Right lobe of liver (tissue), 6 donors: ENCODE data around the gene CYREN. TPM values are rescaled to one million over a fixed set of nuclear protein-coding genes. Genes with fewer than 3 reads are reported as not detected.

ENCODE experiments used
- ATAC-seq, 4 donors: fragments of 200-7000 bp; cut with Tn5 transposase; one replicate each; pipeline ENCODE4 v1.9.1; 2020; ENCODE audit warnings: mild to moderate bottlenecking in 4 of 4, moderate library complexity in 4 of 4
- DNase-seq, 3 donors: peaks; one replicate each; pipeline ENCODE4 v3.0.0-alpha.2; 2020
- H3K27ac ChIP-seq, 3 donors: fragments of 200-600 bp; one replicate each; pipeline ENCODE4 v1.8.0; 2022
- H3K27me3 ChIP-seq, 2 donors: fragments of 200-600 bp; one replicate each; pipeline ENCODE4 v1.8.0; 2022
- H3K36me3 ChIP-seq, 4 donors: fragments of 200-600 bp; sonication (generic) in 1 of 4; one replicate each; pipeline versions ENCODE4 v1.5.1 to v1.8.0; 2017 to 2022; ENCODE audit warnings: control low read depth in 1 of 4
- H3K4me1 ChIP-seq, 4 donors: fragments of 200-600 bp; sonication (generic) in 1 of 4; one replicate each; pipeline versions ENCODE4 v1.5.1 to v1.8.0; 2017 to 2022; ENCODE audit warnings: control low read depth in 1 of 4
- H3K4me3 ChIP-seq, 3 donors: fragments of 200-600 bp; one replicate each; pipeline ENCODE4 v1.8.0; 2022
- H3K9me3 ChIP-seq, 4 donors: fragments of 200-600 bp; sonication (generic) in 1 of 4; one replicate each; pipeline versions ENCODE4 v1.5.1 to v1.8.0; 2017 to 2022; ENCODE audit warnings: control low read depth in 1 of 4
- CTCF ChIP-seq, 4 donors: fragments of 200-600 bp in 3 of 4; fragments of 450-650 bp in 1 of 4; IDR thresholded peaks; one replicate each; pipeline versions ENCODE4 v1.5.1 to v1.8.0; 2016 to 2022; ENCODE audit warnings: antibody characterized with exemption in 4 of 4, mild to moderate bottlenecking in 2 of 4
- POLR2A ChIP-seq: fragments of 450-650 bp; IDR thresholded peaks from one replicate; pipeline ENCODE4 v1.6.1; 2017; ENCODE audit warnings: antibody characterized with exemption, mild to moderate bottlenecking
- WGBS: methylation state at CpG from one replicate; pipeline ENCODE4 v1.1.6; 2018; ENCODE audit warnings: low coverage, low lambda C conversion rate; ENCODE audit not compliant: insufficient coverage; ENCODE audit errors: missing lambda C conversion rate; 5-methylcytosine and 5-hydroxymethylcytosine counted together
- intact Hi-C, 2 donors: fragments of 100-400 bp; cut with DNase I; formaldehyde crosslinking; loops; one replicate each; pipeline versions ENCODE4 v1.11.2 to v1.14.1; 2022
- total RNA-seq, 6 experiments: library from RNA; depleted of rRNA in 2 of 6; stranded (reverse); fragments of >200 nt in 2 of 6; fragmentation: NEBNext Ultra II Directional in 3 of 6; extraction: Animal tissue kit (Norgen Biotek cat#: 25700) in 3 of 6; gene quantifications; one replicate each; pipeline versions ENCODE4 v1.1.0 to v1.2.4, GENCODE V29; 2016 to 2023
- donor health status: DM: no; HTN: yes; CAD: no.
- donor health status: DM: no; HTN: no; CAD: no.
- donor health status: DM: no; HTN: no; CAD: no.
- donor health status: DM: no; HTN: yes; CAD: no.
- donor health status: DM: no; HTN: yes; CAD: no.

Gene CYREN
- total RNA-seq, 6 experiments from 2014 or later = 11.5 to 17.1 (median 15.0) TPM

GRCh38 chr7:135195156-135195555, 24.6 kb upstream of the CYREN start:
- no peaks in the 10 kb centered on the region for H3K9me3 ChIP-seq
- TF ChIP-seq CTCF (IDR thresholded peaks at IDR 0.05) (no peak), POLR2A (no peak)
- intact Hi-C loops = no loop called here
- peaks cover 4 to 61% (median 6%) of the 10 kb centered on the region in 4 donors for H3K36me3 ChIP-seq
- no peak for DNase-seq
- WGBS = 97% methylated on average over 4 of the region's 4 CpGs
- no peak overlapping the region for H3K27ac ChIP-seq
- H3K4me1 ChIP-seq = no peaks in the 10 kb centered on the region
- H3K4me3 ChIP-seq = no peak overlapping the region
- no peak for ATAC-seq
- H3K27me3 ChIP-seq = no peaks in the 10 kb centered on the region

DNA sequence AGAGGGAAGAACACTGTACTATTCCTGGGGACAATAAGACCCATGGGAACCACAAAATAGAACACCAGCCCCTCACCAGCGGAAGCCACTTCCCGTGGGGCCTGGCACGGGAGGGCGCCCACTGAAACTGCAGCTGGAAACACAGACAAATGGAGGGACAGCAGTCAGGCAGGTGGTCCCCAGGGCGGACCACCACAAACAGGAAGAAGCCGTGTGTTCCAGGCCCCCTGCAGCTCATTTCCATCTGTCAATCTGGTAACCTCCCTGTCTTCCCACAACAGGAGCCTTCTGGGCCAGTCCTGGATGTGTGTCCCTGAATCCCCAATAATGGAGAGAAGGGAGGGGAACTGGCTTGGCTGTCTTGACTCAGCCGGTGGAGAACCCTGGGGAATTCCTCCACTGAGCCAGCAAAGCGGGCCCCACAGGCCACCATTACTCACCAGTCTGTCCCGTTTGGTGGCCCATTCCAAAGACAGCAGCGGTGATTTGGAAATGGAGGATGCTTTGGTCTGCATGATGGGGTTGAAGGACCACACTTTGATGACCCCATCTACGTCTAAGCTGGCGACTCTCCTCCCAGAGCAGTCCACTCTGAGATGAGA, 24.1 kb upstream of the CYREN start:
- no peak for TF ChIP-seq POLR2A
- TF ChIP-seq CTCF (IDR thresholded peaks at IDR 0.05) = no peak
- Histone ChIP-seq H3K27me3 (no peaks in the 10 kb centered on the region), H3K9me3 (no peaks in the 10 kb centered on the region), H3K4me1 (peaks cover 0 to 2% (median 0%) of the 10 kb centered on the region in 4 donors), H3K27ac (no peak overlapping the region), H3K36me3 (peaks cover 4 to 61% (median 5%) of the 10 kb centered on the region in 4 donors), H3K4me3 (no peak overlapping the region)
- ATAC-seq (no peak), DNase-seq (no peak)
- WGBS = 80% methylated on average over 2 of the region's 12 CpGs
- intact Hi-C loops = no loop called here

GRCh38 chr7:135193615-135194081, 23.1 kb upstream of the CYREN start:
- H3K36me3 ChIP-seq = peaks cover 5 to 65% (median 6%) of the 10 kb centered on the region in 4 donors
- peak in 1 of 4 donors; percentile 15 for ATAC-seq

GRCh38 chr7:135192914-135193536, 22.5 kb upstream of the CYREN start:
- TF ChIP-seq POLR2A (no peak), CTCF (IDR thresholded peaks at IDR 0.05) (no peak)
- DNase-seq (no peak), ATAC-seq (no peak)
- Histone ChIP-seq H3K27ac (no peak overlapping the region), H3K27me3 (no peaks in the 10 kb centered on the region), H3K9me3 (no peaks in the 10 kb centered on the region), H3K4me1 (peaks cover 0 to 6% (median 0%) of the 10 kb centered on the region in 4 donors), H3K4me3 (no peak overlapping the region), H3K36me3 (peaks cover 5 to 66% (median 9%) of the 10 kb centered on the region in 4 donors)
- intact Hi-C loops = no loop called here
- no CpG with 5 or more reads among the region's 11 CpGs for WGBS

More at GRCh38 chr7:135193615-135194081, 23.1 kb upstream of the CYREN start:
- intact Hi-C loops = no loop called here
- Histone ChIP-seq H3K27me3 (no peaks in the 10 kb centered on the region), H3K4me1 (peaks cover 0 to 6% (median 0%) of the 10 kb centered on the region in 4 donors), H3K27ac (no peak overlapping the region), H3K9me3 (no peaks in the 10 kb centered on the region), H3K4me3 (no peak overlapping the region)
- 71% methylated on average over 5 of the region's 10 CpGs for WGBS
- no peak for DNase-seq
- TF ChIP-seq POLR2A = no peak
- TF ChIP-seq CTCF (IDR thresholded peaks at IDR 0.05) = no peak
